HepG2 (cell line): ENCODE measurements around the gene MTG1. TPM values are rescaled to one million over a fixed set of nuclear protein-coding genes. Genes with fewer than 3 reads are reported as not detected.
A peak's percentile ranks its signal among the peaks of the same experiment; 100 is the strongest.

Experiments
- AGO1 ChIP-seq: fragments of 200-400 bp; formaldehyde crosslinking; IDR thresholded peaks from 2 replicates; pipeline ENCODE4 v1.6.1; 2017; ENCODE audit warnings: mild to moderate bottlenecking, low read depth, low read length, moderate library complexity; ENCODE audit not compliant: poor library complexity, severe bottlenecking
- AGO2 ChIP-seq: fragments of 200-400 bp; formaldehyde crosslinking; optimal IDR thresholded peaks from 2 replicates; pipeline ENCODE3; 2017; ENCODE audit warnings: mild to moderate bottlenecking, low read depth, low read length, moderate library complexity
- GATA4 ChIP-seq: sonication (generic); IDR thresholded peaks from 2 replicates; pipeline ENCODE4 v1.6.1; 2016; ENCODE audit warnings: antibody characterized with exemption, low read depth, borderline replicate concordance
- HNRNPL ChIP-seq: fragments of 200-400 bp; formaldehyde crosslinking; IDR thresholded peaks from 2 replicates; pipeline ENCODE4 v1.6.1; 2017; ENCODE audit warnings: mild to moderate bottlenecking, low read depth, low read length
- HOXA3 ChIP-seq: sonication (generic); formaldehyde crosslinking; IDR thresholded peaks from 2 replicates; pipeline ENCODE4 v1.5.0; 2020; ENCODE audit warnings: missing genetic modification reagents
- KAT8 ChIP-seq: IDR thresholded peaks from 2 replicates; pipeline ENCODE4 v1.6.1; 2016; ENCODE audit warnings: missing genetic modification reagents, missing compliant biosample characterization
- MAZ ChIP-seq, 2 experiments: sonication (generic) in 1 of 2; formaldehyde crosslinking in 1 of 2; IDR thresholded peaks; 2 replicates each; pipeline versions ENCODE4 v1.5.0 to v1.6.1; 2012 to 2020; ENCODE audit warnings: low read depth in 2 of 2, mild to moderate bottlenecking in 2 of 2, borderline replicate concordance in 1 of 2, improper control_type of control experiment in 1 of 2, low read length in 1 of 2, missing genetic modification reagents in 1 of 2, moderate library complexity in 1 of 2
- PHF5A ChIP-seq: IDR thresholded peaks from one replicate; pipeline ENCODE4 v1.6.1; 2018; ENCODE audit warnings: low read depth, missing genetic modification reagents; ENCODE audit not compliant: unreplicated experiment
- PITX1 ChIP-seq: sonication (generic); formaldehyde crosslinking; IDR thresholded peaks from 2 replicates; pipeline ENCODE4 v1.5.1; 2020; ENCODE audit warnings: mild to moderate bottlenecking, missing genetic modification reagents
- PTBP1 ChIP-seq: fragments of 200-400 bp; formaldehyde crosslinking; IDR thresholded peaks from 2 replicates; pipeline ENCODE4 v1.6.1; 2018; ENCODE audit warnings: low read length, low read depth; ENCODE audit not compliant: poor library complexity, severe bottlenecking
- TMF1 ChIP-seq: sonication (generic); formaldehyde crosslinking; IDR thresholded peaks from 2 replicates; pipeline ENCODE4 v1.8.1; 2022; ENCODE audit warnings: low read depth, missing genetic modification reagents
- WIZ ChIP-seq: sonication (generic); formaldehyde crosslinking; IDR thresholded peaks from 2 replicates; pipeline ENCODE4 v1.5.1; 2020; ENCODE audit warnings: mild to moderate bottlenecking, missing genetic modification reagents
- ZFP37 ChIP-seq: sonication (generic); formaldehyde crosslinking; IDR thresholded peaks from 2 replicates; pipeline ENCODE4 v1.4.0; 2020; ENCODE audit warnings: missing genetic modification reagents, borderline replicate concordance
- ZFY ChIP-seq: sonication (generic); formaldehyde crosslinking; IDR thresholded peaks from 2 replicates; pipeline ENCODE4 v1.4.0; 2020; ENCODE audit warnings: missing genetic modification reagents
- ZNF441 ChIP-seq: sonication (generic); formaldehyde crosslinking; IDR thresholded peaks from 2 replicates; pipeline ENCODE4 v1.7.0; 2021; ENCODE audit warnings: missing genetic modification reagents, borderline replicate concordance
- ZNF546 ChIP-seq: sonication (generic); formaldehyde crosslinking; conservative IDR thresholded peaks from 2 replicates; pipeline ENCODE4 v1.8.1; 2023; ENCODE audit warnings: mild to moderate bottlenecking, missing genetic modification reagents
- polyA plus RNA-seq, 8 experiments: library from polyadenylated mRNA; depleted of rRNA in 3 of 8; stranded (reverse) in 7 of 8; unstranded in 1 of 8; fragments of >200 nt; fragmentation: Illumina TruSeq in 4 of 8; extraction: Trizol in 4 of 8; gene quantifications; 2 replicates each; pipeline versions ENCODE4 v1.2.1 to v1.2.3, GENCODE V29; 2011 to 2016; ENCODE audit warnings: low read depth in 4 of 8, missing spikeins in 1 of 8, mixed read lengths in 1 of 8; ENCODE audit not compliant: insufficient read depth in 1 of 8
- total RNA-seq, 5 experiments: library from RNA; depleted of rRNA; stranded (reverse); fragments of >200 nt; fragmentation: Illumina TruSeq; extraction: Trizol; gene quantifications; 2 replicates each; pipeline ENCODE4 v1.2.3, GENCODE V29; 2016; ENCODE audit warnings: low read depth in 1 of 5
- TF ChIP-seq, protein P1 (sequence below): sonication (generic); formaldehyde crosslinking; IDR thresholded peaks from 2 replicates; pipeline ENCODE4 v1.9.0; 2022; ENCODE audit warnings: missing genetic modification reagents, mild to moderate bottlenecking, borderline replicate concordance

The MTG1 gene
- total and polyA plus RNA-seq, 2 of the 13 experiments (the other 11 are each of a cell fraction or from before 2014, with no cell fraction given), result 42.0 to 103 TPM

DNA sequence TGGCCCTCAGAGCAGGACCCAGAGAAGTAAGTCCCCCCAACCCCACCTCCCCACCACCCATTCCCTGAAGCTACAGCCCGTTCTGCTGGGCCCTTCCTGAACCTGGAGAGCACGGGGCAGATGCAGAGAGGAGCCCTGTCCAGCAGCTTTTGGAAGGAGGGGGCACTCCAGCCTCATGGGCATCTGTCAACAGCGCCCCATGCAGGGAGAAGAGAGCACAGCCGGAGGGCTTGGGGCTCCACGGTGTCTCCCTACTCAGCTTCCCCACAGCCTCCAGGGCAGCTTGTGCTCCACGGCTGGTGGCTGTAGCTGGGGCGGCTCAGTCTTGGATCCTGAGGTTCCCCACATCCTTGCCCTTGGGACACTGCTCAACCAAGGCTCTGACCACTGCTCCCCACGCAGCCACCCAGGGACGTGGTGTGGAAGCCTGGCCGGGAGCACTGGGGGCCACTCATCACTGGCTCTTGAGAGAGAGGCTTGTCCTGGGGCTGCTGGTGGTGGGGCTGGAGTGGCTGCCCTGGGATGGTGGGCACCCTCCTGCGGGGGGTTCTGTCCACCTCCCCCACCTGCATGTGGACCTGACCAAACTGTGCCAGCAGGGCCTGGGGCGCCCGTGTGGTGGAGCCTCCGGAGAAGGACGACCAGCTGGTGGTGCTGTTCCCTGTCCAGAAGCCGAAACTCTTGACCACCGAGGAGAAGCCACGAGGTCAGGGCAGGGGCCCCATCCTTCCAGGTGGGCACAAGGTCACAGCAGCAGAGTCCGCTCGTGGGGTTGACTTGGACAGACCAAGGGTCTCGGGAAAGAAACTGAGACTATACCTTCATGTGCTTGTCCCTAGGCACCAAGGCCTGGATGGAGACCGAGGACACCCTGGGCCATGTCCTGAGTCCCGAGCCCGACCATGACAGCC, 42.3 kb upstream of the MTG1 start (continued):
- TF ChIP-seq PTBP1, result no peak
- TF ChIP-seq ZFP37, result no peak
- no peak for TF ChIP-seq MAZ (IDR thresholded peaks at IDR 0.05; ENCODE audit: borderline replicate concordance, low read depth, low read length)
- 0 out of 2 replicates have a peak, but pooled peaks have one; percentile 2 for TF ChIP-seq MAZ (CRISPR knock-in tag; IDR thresholded peaks at IDR 0.05; ENCODE audit: low read depth)
- TF ChIP-seq, protein P1, sequence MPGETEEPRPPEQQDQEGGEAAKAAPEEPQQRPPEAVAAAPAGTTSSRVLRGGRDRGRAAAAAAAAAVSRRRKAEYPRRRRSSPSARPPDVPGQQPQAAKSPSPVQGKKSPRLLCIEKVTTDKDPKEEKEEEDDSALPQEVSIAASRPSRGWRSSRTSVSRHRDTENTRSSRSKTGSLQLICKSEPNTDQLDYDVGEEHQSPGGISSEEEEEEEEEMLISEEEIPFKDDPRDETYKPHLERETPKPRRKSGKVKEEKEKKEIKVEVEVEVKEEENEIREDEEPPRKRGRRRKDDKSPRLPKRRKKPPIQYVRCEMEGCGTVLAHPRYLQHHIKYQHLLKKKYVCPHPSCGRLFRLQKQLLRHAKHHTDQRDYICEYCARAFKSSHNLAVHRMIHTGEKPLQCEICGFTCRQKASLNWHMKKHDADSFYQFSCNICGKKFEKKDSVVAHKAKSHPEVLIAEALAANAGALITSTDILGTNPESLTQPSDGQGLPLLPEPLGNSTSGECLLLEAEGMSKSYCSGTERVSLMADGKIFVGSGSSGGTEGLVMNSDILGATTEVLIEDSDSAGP (CRISPR knock-in tag), result peak; percentile 32; the same call in 1 of the 2 replicates
- TF ChIP-seq TMF1 (CRISPR knock-in tag), result 0 out of 2 replicates have a peak, but pooled peaks have one; percentile 16
- no peak for TF ChIP-seq PITX1
- peak; percentile 16 for TF ChIP-seq PHF5A (CRISPR knock-in tag)
- TF ChIP-seq AGO2, result peak; percentile 95
- TF ChIP-seq KAT8 (CRISPR knock-in tag), result no peak
- TF ChIP-seq GATA4, result no peak
- 0 out of 2 replicates have a peak, but pooled peaks have one; percentile 49 for TF ChIP-seq HNRNPL
- no peak for TF ChIP-seq WIZ (CRISPR knock-in tag)
- no peak for TF ChIP-seq ZNF441
- TF ChIP-seq ZNF546, result no peak
- TF ChIP-seq HOXA3 (CRISPR knock-in tag), result 0 out of 2 replicates have a peak, but pooled peaks have one; percentile 36
- TF ChIP-seq AGO1, result peak; percentile 90
- TF ChIP-seq ZFY (CRISPR knock-in tag), result peak; percentile 15; the same call in 1 of the 2 replicates
- TF ChIP-seq, all 625 proteins: peak for 17
